Renal pelvis (tissue), 4 donors: ENCODE data around the gene ASTN2. TPM values are rescaled to one million over a fixed set of nuclear protein-coding genes. Genes with fewer than 3 reads are reported as not detected.

Experiments used
- DNase-seq: peaks from one replicate; pipeline ENCODE4 v3.0.0-alpha.2; 2013
- polyA plus RNA-seq, 3 donors: library from polyadenylated mRNA; unstranded; fragments of 120-200 nt; gene quantifications; one replicate each; pipeline ENCODE4 v1.2.1, GENCODE V29; 2013; ENCODE audit not compliant: insufficient read length in 3 of 3

ASTN2 gene
- polyA plus RNA-seq, 3 donors = 14.8 to 16.2 (median 15.9) TPM

GRCh38 chr9:117122102-117122501 lies 292.8 kb downstream of the ASTN2 start:
- no peak for DNase-seq

DNA sequence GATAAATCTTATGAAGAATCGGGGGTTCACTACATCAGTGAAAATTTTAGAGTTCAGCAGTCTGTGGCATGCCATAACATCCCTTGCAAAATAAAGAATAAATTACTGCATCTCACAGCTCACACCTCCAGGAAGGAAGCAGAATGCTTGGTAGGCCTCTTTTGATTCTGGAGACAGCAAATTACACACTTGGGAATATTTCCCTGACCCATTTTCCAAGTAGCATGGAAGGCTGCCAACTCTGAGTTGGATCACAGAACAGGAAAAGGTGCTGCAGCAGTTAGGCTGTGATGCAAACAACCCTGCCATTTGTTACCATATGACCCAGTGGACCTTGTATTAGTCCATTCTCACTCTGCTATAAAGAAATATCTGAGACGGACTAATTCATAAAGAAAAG lies 293.5 kb downstream of the ASTN2 start:
- DNase-seq = no peak

GRCh38 chr9:117120061-117120460 lies 294.8 kb downstream of the ASTN2 start:
- no peak for DNase-seq

DNA sequence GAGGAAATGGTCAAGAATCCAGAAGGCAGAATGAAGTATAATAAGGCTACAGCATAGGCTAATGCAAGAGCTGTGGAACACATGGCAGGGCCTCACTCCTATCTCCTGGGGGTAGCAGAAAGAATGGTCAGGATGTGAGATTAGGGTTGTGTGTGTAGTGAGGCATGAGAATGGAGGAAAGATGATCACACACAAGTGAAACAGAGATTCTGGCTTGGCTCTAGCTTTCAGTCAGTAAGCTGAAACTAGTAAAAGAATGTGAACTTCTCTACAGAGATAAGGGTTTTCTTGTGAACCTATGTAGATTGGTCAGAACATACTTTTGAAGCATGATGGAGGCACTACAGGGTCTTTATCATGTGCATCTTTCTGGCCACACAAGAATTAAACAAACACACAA lies 298.8 kb downstream of the ASTN2 start:
- DNase-seq = no peak

- DNase-seq = no peak
Observed at GRCh38 chr9:117114768-117115167, 300.1 kb downstream of the ASTN2 start.

- DNase-seq = no peak
Observed at GRCh38 chr9:117104716-117105495, 310.0 kb downstream of the ASTN2 start.

DNA sequence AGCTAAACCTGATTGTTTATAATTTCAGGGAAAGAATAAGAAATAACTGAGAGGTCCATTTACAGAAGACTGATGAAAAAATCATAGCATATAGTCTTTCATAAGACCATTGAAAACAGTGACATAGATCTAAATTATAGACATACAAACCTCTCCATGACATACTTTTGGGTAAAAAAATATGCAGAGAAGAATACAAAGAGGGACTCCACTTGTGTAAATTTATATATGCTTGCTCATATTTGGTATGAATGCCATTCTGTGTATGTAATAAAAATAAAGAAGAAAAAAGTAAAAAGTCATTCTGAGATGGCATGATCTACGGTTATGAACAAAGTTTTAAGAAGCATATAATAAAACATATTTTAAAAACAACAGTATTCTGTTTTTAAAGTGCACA lies 310.7 kb downstream of the ASTN2 start:
- no peak for DNase-seq

- no peak for DNase-seq
Observed at GRCh38 chr9:117103438-117104110, 311.3 kb downstream of the ASTN2 start.

- no peak for DNase-seq
Observed at GRCh38 chr9:117101008-117101407, 313.8 kb downstream of the ASTN2 start.

- DNase-seq = no peak
Observed at GRCh38 chr9:117098331-117098730, 316.5 kb downstream of the ASTN2 start.

DNA sequence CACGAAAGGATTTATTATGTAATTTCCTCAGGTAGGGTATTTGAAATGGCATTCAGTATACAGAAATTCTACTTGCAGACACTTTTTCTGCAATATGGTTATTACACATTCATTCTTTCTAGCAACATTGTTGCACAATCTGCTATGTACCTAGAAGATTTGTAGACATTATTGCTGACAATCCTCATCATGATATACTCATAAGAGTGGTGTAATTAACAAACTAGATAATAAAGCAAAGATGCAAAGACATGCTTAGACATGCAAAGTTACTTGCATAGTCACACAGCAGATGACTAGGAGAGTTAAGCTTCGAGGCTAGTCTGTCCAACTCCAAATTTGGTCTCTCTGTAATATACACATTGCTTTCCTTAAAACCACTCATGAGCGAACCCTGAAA lies 317.1 kb downstream of the ASTN2 start:
- DNase-seq = no peak

DNA sequence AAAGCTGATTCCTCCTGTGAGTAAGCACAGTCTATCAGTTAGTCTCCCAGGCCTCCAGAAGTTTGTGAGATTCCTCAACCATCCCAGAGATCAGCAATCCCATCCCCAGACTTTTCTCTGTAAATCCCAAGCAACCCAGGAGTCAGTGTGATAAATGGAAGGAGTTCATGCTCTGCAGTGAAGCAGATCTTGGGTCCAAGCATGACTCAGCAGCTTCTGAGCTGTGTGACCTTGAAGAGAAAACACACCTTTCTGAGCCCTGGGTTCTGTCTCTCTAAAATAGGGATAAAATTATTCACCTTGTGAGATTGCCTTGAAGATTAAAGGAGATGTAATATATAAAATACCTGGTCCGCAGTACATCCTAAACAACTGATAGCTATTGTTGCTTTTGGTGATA lies 318.7 kb downstream of the ASTN2 start:
- no peak for DNase-seq

DNA sequence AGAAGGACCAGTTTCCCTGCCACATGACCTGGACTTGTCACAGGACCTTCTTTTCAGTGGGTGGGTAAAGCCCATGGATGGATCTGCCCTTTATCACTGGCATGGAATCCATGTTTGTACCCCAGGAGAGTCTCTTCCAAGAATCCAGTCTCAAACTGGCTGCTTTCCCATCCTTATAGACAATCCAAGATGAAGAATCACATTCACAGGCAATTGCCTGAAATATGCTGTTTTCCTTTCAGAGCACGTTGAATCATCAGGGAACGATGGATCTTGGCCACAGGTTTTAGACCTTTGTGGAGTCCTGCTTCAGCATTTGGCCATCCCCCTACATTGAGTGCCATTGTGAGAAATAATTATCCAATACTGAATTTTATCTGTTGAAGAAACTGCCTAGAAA lies 319.8 kb downstream of the ASTN2 start:
- DNase-seq = no peak

GRCh38 chr9:117093891-117094844 lies 320.7 kb downstream of the ASTN2 start:
- DNase-seq = peak; percentile 60

DNA sequence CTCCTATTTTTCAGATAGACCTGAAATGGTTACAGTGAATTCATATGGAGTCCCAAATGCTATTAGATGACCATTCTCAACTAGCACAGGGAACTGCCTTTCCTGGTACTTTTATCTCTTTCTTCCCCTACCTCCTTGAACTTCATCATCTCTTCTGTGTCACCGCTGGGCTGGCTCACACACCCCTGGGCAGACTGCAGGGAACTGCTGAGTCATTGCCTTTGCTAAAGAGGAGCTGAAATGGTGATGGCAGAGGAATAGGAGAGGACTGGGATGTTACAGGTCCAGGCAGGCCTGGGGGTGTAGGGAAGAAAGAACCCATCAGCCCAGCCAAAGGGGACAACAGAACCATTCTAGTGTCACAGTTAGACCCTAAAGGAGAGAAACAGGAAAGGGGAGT lies 322.3 kb downstream of the ASTN2 start:
- no peak for DNase-seq

DNA sequence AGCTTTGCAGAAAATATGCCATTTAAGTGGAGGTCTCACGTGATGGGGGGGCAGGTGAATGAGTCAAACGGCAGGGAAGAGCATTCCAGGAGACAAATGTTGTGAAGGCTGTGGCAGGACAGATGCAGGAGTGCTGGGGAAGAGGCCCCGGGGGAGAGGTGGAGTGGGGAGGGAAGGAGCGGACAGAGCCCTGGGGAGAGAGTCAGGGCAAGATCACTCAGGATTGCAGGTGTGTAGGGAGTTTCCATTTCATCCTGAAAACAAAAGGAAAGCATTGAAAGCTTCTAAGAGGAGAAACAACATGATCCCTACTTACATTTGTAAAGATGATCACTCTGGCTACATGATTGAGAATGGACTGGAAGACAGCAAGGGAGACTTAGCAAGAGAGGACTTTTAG lies 323.3 kb downstream of the ASTN2 start:
- no peak for DNase-seq

DNA sequence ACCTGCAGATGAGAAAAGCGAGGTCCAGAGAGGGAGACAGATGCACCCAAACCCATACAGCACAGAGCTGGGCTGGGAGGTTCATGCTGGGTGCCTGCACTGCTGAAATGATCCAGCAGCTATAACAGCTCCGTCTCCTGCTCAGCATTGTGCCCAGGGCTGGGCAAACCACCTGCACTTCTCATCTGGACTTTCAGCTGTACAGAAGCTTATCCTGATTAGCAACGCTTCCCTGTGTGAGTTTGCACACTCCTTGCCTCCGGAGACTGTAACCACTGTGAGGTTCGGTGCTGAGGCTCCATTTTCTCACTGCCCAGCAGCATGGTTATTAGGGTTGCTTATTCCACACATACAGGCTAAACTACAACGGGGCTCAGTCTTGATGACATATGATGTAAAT lies 326.1 kb downstream of the ASTN2 start:
- DNase-seq = no peak

DNA sequence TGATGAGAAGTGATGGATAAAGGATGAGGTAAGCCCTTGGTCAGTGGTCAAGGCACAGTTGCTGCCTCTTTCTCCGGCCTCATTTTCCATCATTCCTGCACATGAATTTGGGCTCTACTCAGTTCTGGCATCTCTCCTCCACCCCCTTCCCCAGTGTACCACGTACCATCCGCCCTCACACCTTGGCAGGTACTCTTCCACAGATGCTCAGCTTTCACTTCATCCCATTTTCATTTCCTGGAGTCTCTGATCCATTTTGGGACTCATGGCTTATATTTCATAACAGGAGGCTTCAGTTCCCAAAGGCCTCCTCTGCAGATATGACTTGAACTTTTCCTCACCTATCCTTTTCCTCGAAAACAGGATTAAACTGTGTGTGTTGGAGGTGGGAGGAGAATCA lies 326.7 kb downstream of the ASTN2 start:
- DNase-seq = no peak

GRCh38 chr9:117084221-117084620 lies 330.6 kb downstream of the ASTN2 start:
- no peak for DNase-seq

DNA sequence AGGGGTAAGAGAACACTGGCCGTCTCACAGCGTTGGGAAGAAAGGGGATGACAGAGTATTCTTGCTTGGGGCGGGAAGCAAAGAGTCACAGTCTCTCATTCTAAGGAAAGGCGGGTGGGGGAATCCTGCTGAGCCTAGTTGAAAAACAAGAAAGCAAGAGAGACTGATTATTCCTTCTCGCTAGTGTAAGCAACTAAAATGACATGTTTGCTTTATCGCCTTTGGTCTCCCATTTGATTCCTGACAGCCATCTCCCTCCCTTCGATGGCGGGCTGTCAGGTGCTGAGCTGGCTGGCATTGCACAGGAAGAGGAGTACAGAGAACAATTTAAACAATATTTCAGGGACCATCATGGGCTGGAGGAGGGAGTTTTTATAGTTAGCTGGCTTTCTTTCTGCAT lies 331.3 kb downstream of the ASTN2 start:
- no peak for DNase-seq

DNA sequence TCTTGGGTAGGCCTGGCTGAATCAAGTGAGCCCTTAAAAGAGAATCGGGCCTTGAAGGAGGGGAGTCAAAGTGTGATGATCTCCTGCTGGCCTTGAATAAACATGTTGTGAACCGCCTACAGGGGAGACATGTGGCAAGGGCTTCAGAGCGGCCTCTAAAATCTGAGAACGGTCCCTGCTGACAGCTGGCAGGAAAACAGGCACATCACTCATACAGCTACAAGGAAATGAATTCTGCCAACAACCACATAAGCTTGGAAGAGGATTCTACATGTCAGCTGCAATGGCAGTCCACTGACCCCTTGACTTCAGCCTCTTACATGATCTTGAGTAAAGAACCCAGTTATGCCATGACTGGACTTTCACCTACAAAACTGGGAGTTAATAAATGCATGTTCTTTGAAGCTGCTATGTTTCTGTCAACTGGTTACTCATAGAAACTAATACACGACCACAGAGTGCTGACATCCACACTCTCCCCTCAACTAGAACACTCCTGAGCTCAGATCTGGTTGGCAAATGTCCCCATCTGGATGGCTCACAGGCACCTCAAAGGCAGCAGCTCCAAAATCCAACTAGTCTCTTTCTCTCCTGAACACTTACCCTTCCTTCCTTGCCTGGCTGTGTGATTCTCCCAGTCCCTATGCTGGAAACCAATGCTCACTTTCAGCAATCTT lies 333.1 kb downstream of the ASTN2 start:
- DNase-seq = no peak
